ENCODE measurements around the gene HSPA12B.

HSPA12B gene

GRCh38 chr20:3732327-3733118 lies at the start of gene HSPA12B:
HSPA12B (plus strand) TSS chr20:3732685; CDS start chr20:3738675, 5,990 bp downstream.
- no peak for FAIRE-seq

GRCh38 chr20:3685341-3685740 lies 47.1 kb upstream of the HSPA12B start:
- no peak for FAIRE-seq

GRCh38 chr20:3686421-3686820 lies 46.1 kb upstream of the HSPA12B start:
- FAIRE-seq = no peak

DNA sequence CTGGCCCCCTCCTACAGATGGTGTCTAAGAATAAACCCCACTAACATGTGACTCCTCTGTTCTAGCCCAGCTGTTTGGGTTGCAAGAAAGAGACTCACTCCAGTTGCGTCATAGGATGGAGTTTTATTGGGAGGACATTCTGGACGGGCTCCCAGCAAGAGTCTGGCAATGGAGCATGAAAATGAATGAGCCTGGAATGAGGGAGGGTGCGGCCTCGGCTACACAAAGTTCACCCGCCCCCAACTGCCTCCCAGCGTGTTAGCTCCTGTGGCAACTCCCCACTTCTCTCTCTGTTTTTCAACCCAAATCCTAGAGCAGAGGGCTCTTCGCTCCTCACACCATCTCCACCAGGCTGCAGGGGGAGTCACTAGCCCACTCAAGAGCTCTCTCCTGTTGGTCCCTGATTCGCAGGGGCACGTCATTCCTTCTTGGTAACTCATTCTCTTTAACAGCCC lies 45.6 kb upstream of the HSPA12B start:
- FAIRE-seq = no peak

DNA sequence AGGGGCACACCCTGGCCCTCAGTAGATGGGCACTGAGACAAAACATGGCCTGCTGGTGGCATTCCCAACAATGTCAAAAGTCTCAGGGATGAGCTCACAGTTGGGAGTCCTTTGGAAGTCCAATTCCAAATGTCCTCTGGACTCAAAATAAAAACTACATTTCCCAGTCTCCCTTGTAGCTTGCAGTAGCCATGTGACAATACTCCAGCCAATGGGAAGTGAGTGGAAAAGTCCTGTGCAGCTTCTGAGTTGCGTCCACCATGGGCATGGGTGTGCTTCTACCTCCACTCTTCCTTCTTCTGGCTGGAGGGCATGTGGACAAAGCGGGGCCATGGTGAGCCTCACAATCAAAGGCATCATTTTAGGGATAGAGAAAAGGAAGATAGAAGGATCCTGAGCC lies 44.8 kb upstream of the HSPA12B start:
- peak; percentile 59 for FAIRE-seq

GRCh38 chr20:3689978-3690377 lies 42.5 kb upstream of the HSPA12B start:
- FAIRE-seq = no peak

- FAIRE-seq = no peak
Measured at GRCh38 chr20:3690413-3690812, 42.1 kb upstream of the HSPA12B start.

GRCh38 chr20:3691306-3691705 lies 41.2 kb upstream of the HSPA12B start:
- no peak for FAIRE-seq

- FAIRE-seq = no peak
Measured at GRCh38 chr20:3691897-3692296, 40.6 kb upstream of the HSPA12B start.

DNA sequence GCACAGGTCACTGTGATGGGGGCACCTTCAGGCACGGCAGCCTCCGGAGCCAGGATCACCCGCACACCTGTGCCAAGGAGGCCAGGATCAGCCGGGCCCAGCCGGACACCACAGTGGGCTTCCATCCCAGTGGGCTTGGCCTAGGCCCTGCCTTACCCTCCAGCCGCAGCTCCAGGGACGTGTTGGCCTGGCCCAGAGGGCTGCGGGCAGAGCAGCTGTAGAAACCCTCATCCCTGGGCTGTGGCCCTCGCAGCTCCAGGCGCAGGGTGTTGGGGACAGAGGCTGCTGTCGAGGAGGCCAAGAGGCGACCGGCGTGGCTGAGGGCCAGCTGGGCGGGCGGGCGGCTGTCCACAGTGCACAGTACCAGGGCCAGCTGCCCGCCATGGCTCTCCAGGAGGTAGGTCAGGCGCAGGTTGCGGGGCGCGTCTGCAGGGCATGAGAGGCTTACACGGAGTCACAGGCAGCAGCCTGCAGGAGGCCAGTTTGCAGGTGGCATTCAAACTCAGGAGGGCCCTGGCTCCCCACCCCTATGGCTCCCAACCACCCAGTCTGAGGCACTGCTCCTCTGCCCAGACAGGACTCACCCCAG lies 39.7 kb upstream of the HSPA12B start:
- FAIRE-seq = no peak

DNA sequence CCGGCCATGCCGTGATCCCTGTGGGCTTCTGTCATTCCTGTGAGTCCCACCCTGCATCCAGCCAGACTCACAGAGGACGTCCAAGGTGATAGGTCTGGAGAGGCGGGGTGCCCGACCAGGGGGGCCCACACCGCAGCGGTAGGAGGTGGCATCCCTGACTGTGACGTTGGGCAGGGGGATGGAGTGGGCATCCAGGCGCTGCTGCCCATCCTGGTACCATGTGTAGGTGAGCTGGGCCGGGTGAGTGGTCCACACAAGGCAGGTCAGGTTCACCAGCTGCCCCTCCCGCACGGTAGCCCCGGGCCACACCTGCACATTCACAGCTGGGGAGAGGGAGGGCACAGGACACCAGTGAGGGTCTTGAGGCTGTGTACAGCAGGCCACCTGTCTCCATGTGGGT lies 39.1 kb upstream of the HSPA12B start:
- no peak for FAIRE-seq

- FAIRE-seq = no peak
Measured at GRCh38 chr20:3694864-3695263, 37.6 kb upstream of the HSPA12B start.

GRCh38 chr20:3696200-3696599 lies 36.3 kb upstream of the HSPA12B start:
- no peak for FAIRE-seq

GRCh38 chr20:3696745-3697587 lies 35.5 kb upstream of the HSPA12B start:
- FAIRE-seq = no peak

DNA sequence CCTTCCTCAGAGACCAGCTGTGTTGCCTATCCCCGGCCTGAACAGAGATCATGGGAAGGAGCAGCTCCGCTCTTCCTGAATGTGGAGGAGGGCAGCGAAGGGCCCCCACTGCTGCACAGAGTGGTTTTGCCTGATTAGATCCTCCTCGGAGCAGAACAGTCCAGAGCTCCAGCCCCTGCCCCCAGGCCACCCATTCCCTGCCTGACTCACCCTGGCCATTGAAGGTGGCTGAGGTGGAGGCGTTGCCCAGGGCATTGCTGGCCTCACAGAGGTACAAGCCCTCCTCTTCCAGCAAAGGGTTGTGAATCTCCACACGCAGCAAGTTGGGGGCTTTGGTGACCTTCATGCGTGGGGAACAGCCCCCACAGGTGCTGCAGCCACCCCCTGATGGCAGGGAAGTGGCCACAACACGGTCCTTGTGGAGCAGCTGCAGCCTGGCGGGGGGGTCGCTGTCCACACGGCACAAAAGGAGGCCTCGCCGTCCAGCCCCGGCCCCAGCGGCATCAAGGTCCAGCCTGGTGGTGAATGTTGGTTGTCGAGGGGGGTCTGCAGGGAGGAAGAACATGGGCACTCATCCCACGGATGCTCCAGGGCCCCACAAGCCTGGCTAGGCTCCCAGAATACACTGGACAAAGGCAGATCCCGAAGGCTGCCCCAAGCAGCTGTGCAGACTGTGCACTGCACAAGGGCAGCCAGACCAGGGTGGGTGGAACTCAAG lies 34.7 kb upstream of the HSPA12B start:
- no peak for FAIRE-seq

DNA sequence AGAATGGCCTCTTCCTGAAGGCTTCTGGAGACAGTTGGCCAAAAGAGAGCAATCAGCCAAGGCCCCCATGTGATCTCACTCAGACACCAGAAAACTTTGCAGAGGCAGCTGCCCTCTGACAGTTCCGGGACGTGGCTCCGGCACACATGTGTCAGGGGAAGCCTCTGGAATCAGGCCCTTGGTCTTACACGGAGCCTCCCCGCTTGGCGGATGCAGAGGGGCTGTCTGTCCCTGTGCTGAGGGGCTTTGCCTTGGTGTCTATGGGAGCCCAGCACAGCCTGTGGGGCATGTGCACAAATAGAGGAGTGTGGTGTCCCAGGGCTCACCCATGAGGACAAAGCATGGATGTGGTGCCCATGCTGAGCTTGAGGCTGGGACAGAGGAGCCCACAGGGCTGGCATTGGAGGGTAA lies 33.9 kb upstream of the HSPA12B start:
- FAIRE-seq = no peak

- no peak for FAIRE-seq
Measured at GRCh38 chr20:3699037-3699436, 33.4 kb upstream of the HSPA12B start.

GRCh38 chr20:3701061-3701998 lies 31.2 kb upstream of the HSPA12B start:
- FAIRE-seq = no peak

DNA sequence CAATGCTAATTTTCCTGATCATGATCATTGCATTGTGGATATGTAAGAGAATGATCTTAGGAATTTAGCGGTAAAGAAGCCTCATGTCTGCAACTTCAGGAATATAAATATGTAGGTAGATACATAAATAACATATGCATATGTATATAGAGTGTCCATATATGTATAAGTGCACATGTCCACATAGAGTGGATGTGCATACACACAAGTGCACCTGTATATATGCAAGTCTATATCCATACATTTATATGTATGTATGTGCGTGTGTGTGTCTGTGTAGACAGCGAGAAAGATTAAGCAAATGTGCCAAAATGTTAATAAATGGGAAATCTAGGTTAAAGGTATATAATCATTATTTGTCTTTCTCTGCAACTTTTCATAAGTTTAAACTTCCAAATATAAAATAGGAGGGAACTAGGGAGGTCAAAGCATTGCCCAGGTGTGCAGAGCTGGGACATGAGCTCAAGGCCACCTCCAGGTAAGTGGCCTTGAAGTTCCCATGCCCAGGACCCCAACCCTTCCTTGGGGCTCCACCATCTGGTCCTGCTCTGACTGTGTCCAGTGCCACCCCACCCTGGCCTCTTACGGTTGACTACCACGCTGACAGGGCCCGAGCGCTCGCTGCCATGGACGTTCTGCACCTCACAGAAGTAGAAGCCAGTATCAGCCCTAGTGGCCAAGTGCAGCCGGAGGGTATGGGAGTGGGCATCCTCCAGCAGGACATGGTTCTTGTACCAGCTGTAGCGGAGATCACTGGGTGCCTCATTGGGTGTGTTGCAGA lies 29.7 kb upstream of the HSPA12B start:
- FAIRE-seq = no peak

DNA sequence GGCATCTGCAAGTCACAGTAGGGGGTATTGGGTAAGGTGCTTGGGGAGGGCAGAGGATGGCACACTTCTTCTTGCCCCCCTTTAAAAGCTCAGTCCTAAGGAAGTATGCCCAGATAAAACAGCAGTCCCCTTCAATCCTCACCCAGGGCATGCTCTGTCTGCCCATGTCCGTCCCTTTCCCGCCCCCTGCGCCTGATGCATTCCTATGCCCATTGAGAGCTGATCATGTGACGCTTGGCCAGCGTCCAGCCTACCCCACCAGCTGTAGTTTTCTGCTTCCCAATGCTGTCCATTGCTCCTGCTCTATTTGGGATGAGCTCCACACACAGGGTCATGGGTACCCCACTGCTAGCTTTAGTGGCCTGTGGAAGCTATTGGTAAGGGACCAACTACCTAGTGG lies 28.4 kb upstream of the HSPA12B start:
- FAIRE-seq = no peak

DNA sequence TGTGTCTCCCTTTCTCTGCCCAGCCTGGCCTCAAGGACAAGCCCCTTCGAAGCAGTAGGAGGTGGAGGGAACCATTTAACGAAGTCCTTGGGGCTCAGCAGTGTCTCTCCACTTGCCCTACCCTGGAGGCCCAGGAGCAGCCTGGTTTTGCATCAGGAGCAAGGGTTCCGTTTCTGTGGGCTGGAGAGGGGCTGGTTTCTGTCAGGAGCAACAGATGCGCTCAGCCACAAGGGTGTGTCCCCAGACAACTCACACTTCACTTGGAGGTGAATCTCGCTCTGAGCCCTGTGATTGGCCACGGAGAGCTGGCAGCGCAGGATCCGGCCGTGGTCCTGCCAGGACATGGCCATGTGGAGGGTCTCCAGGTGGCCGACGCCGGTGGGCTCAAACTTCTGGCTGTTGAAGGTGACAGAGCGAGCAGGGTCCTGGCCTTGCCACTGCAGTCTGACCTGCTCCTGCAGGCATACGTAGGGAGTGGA lies 27.0 kb upstream of the HSPA12B start:
- FAIRE-seq = no peak
